ENCODE data around the gene HOXA7.

GRCh38 chr7:27176524-27176845 lies 20.0 kb upstream of the HOXA7 start:
- TF ChIP-seq CTCF (IDR thresholded peaks at IDR 0.05) (no peak), POLR2A (IDR thresholded peaks at IDR 0.05) (no peak)
